Measurements from ENCODE around the gene SEMA3G.

Gene SEMA3G

DNA sequence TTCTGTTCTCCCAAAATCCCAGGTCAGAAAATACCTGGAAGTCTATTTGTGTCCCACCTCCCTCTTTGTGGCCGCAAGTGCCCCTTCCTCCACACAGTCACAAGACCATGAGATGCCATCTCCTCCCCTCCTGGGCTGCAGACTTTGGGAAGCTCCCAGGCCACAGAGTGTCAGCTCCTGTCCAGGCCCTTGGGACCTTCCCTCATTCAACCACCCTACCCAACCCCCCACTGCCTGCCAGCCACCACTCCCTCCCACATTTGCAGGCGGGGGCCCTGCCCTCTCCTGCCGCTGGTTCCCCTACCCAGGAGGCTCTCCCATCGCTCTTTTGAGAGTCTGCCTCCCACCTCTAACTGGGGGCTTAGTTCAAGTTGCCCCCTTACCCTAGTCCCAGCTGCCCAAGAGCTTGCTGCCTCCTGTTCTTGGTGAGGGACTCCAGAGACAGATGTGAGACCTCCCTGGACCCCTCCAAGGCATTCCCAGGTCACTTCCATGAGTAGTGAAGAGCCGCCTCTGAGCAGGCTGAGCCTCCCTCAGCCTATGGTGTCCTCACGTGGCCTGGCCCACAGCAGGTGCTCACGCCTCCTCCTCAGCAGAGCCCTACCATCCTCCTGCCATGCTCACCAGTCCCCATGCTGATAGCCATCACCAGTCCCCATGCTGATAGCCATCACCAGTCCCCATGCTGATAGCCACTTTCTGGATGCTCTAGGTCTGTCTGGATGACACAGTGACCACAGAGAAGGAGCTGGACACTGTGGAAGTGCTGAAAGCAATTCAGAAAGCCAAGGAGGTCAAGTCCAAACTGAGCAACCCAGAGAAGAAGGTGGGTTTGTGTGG, 34.4 kb upstream of the SEMA3G start:
- no peak for DNase-seq (ENCODE audit: low read depth)

DNA sequence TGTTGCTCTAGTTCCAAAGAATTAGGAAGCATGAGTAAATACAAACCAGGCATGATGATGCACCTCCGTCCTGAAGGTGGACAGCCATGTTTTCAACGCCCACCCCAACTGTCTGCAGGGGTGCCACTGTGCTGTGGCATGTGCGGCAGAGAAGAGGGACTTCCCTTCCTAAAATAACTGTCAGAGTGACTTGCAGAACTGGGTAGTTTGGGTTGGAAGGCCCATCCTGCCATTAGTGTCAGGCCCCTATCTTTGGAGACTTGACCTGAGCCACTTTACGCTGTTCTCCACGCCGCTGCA, 32.8 kb upstream of the SEMA3G start:
- no peak for DNase-seq (ENCODE audit: low read depth)

DNA sequence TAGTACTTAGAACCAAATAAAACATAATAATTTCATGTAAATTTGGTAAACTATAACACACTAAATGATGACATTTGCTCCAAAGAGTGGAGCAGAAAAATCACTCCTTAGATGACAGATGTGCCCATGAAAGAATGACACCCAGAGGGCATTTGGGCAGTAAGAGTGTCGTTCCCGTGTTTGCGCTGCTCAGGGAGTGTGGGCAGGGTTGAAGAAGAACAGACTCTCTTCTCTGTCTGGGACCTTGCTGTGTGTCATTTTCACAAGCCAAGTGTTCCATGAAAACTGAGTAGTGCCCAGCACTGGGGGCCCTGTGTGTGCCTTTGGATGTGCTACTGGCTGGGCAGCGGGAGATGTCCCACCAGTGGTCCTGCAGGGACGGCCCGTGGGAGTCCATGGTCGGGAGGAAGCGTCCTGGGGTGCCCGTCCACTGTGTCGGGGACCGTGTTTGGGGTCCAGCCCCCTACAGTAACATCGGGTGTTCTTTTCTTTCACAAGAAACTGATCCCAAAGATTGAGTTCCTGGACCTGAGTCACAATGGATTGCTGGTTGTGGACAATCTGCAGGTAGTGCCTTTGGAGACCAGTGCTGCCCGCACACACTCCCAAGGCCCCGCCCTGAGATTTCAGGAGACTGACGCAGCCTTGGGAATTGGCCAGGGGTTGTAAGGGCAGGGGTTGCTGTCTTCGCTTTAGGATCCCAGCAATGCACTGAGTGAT, 32.3 kb upstream of the SEMA3G start:
- no peak for DNase-seq (ENCODE audit: low read depth)

DNA sequence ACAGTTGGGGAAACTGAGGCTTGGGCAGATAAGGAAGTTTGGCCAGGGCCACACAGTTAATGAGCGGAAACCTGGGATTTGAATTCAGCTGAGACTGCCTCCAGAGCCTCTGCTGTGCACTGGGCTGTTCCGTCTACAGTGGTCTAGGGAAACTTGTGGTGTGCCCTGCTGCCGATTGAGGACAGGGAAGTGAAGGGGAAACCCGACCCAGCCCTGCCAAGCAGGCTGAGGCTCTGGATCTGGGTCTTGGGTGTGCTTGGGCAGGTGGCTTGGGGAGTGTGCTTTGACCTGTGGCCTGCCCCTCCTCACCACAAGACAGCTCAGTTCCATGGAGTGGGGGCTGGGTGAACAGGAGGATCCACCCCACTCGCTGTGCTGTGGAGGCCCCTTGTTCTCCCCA, 28.1 kb upstream of the SEMA3G start:
- no peak for DNase-seq (ENCODE audit: low read depth)

DNA sequence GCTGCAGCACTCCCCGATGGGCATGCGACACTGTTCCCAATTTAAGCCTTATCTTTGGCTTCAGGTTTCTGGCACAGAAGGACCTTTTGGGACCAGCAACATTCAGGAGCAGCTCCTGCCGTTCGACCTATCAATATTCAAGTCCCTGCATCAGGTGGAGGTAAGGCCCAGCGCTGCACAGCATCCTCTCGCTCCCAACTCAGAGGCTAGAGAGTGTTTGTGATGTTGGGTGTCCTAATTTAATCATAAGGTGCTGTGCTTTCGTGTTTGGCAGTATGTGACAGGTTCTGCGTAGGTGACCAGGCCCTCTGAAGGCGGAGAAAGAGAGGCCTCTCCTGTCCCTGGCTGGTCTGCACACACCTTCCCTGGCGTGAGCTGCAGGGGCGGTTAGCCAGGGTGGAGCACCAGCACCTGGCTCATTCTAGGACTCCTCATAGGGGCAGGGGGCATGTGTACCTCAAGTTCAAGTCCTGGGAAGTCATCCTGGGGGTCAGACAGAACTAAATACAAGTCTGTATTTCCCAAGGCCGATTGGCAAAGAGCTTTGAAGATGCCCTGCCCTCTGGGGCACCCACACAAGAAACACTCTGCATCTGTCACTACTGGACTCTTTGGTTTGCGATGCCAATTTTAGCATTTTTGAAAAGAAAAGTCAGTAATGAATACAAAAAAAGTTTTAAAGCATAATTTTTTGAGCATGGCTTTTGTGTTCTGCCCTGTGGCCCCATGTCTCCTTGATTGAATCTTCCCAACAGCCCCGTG, 27.5 kb upstream of the SEMA3G start:
- no peak for DNase-seq (ENCODE audit: low read depth)

DNA sequence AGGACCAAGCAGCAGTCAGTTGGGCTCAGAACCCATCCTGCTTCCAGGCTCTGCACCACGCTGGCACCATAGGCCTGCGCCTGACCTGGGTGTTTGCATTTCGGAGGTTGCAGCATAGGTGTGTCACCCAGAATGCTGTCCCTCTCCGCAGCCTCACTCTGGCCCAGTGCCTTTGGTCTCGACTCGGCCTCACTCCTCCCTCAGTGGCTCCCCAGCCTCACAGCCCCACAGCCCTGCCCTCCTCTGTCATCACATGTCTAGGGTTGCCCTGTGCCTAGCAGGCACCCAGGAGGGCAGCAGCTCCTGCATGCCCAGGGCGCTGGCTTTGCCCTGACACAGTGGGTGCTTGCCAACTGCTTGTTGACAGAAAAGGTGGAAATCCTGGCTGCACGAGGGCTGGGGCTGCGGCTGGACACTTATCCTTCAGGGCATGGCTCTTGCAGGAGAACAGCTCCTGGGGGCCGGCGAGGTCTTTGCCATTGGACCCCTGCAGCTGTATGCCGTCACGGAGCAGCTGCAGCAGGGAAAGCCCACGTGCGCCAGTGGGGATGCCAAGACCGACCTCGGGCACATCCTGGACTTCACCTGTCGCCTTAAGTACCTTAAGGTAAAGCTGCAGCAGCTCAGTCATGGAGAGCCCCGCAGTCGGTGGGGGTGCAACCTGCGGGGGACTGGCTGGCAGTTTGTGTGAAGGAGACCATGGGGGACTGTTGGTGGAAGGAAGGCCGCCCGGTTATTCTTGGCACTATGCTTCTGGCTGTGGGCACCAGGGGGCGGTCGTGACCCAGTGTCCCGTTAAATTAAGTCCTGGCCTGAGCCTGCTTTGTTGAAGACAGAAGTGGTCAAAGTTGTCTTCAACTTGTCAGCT, 26.7 kb upstream of the SEMA3G start:
- peak; percentile 59 for DNase-seq (ENCODE audit: low read depth)

DNA sequence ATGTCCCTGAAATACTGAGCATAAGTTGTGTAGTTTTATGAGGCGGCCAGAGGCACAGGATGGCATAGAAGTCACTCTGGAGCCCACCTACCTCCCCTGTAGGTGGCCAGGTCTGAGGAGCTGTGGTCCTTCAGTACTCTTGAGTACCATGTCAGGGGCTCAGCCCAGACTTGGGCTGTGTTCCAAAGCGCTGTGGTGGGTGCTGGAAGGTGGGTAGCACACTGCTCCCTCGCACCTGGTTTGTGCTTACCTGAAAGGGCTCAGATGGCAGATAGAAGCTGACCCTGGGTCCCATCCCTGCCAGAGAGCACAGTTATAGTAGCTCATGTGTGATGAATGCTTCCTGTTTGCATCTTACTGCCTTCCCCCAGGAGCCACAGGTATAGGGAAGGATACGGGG, 26.0 kb upstream of the SEMA3G start:
- DNase-seq (ENCODE audit: low read depth), result no peak

DNA sequence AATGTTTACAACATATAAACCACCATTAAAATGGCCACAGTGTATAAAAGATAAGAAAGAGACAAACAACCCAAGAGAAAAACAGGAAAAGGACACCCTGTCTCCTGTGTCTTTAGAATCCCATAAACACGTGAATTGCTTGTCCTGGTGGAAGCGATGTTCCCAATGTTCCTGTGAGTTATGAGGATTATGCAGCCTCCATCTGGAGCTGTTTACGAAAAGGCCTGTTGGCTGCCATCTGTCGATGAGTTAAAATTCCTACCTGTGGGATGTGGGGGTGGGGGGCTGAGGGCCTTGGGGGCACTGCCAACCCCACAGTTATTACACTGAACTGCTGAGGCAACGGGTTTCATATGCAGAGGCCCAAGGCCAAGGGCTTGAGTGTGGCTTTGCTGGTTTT, 24.1 kb upstream of the SEMA3G start:
- DNase-seq (ENCODE audit: low read depth), result peak; percentile 74

DNA sequence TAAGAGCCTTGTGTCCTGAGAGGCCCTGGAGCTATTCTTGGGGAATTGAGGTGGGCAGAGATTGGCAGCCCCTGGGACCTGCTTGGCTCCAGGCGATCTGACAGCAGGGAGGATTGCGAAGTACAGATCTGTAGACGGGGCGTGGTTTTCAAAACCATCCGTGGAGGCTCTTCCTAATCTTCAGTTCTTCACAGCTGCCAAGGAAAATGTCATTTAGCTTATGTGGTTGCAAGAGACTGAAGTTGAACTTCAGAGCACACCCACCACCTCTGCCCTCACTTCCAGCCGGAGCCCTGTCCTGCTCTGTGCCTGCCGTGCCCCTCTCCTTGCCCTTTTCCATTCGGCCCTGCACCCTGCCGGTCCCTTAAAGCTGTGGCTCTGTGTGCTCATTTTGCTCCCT, 23.4 kb upstream of the SEMA3G start:
- peak; percentile 86 for DNase-seq (ENCODE audit: low read depth)

DNA sequence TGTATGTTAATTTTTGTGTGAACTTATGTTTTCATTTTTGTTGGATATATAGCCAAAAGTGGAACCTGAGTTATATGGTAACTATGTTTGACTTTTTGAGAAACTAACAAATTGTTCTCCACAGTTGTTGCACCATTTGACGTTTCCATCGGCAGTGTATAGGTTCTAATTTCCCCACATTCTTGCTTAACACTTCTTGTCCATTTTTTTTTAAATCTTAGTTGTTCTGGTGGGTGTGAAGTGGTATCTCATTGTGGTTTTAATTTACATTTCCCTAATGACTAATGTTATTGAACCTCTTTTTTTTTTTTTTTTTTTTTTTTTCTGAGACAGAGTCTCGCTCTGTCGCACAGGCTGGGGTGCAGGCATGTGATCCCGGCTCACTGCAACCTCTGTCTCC, 18.5 kb upstream of the SEMA3G start:
- no peak for DNase-seq (ENCODE audit: low read depth)

DNA sequence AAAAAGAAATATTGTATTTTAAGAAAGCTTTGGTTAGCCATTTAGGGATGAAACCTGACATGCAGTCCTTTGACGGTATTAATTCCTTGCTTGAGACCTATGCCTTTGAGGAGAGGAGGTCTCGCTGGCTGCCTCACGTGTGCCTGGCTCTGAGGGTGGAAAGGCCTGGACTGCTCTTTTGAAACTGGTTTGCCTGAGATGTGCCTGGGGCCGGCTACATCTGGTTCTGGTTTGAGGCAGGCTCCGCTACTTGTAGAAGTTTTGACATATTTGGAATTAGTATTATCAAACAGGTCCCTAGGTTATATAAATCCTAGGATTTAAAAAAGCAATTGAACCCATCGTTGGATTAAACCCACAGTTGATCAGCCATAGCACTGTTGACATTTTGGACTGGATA, 17.0 kb upstream of the SEMA3G start:
- DNase-seq (ENCODE audit: low read depth), result no peak

DNA sequence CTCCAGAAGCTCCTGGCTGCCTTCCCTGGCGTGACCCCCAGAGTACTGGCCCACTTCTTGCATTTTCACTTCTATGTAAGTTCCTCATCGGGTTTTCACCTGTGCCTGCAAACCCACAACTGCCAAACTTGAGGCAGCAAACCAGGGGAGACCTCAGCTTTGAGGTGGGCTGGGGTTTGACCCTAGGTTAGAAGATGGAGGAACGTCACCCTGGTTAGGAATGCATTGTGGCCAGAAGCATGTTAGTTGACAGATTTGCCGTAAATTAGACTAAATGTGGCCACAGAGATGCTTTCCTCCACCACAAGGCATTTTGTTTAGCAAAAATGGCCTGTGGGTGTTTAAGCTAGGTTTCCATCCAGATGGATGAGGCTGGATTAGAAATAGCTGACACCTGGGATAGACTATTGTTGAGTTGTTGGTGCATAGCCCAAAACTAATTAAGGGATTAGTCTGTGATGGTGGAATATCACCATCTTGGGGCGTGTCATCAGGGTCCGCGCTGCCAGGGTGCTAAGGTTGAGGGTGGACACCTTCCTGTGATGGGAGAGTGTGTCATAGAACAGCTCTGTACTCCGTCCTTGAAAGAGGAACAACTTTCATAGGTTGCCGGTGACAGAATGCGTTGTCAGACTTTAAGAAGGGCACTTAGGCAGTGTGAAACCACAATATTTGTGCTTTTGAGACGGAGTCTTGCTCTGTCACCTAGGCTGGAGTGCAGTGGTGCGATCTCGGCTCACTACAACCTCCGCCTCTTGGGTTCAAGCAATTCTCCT, 14.1 kb upstream of the SEMA3G start:
- no peak for DNase-seq (ENCODE audit: low read depth)

DNA sequence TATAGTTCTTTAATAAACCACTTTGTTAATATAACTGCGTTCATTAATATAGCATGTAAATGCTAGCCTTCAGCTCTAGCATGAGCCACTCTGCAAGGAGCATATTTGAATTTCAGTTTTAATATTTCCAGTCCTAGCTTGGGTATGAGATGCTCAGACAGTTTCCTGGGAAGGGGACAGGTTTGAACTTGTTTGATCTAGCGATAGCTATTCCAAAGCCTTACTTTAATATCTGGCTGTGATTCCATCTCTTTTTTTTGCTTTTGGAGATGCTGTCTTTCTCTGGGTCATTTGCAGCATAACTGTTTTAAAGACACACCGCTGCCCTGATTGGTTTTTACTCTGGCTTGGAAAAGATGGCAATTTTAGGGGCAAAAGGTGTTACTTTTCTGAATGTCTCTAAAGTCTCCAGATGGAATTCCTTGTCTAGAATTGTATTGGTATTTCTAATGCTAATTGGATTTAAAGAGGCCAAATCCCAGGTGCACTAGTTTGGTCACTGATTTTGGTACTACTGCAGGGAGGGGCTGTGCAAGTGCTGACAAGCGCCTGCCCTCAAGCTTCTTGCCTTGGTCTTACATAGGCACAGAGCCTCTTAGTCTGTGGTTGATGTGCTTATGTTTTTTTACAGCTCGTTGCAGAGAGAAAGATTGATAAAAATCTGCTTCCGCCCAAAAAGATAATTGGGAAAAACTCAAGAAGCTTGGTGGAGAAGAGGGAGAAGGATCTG, 13.3 kb upstream of the SEMA3G start:
- DNase-seq (ENCODE audit: low read depth), result no peak

DNA sequence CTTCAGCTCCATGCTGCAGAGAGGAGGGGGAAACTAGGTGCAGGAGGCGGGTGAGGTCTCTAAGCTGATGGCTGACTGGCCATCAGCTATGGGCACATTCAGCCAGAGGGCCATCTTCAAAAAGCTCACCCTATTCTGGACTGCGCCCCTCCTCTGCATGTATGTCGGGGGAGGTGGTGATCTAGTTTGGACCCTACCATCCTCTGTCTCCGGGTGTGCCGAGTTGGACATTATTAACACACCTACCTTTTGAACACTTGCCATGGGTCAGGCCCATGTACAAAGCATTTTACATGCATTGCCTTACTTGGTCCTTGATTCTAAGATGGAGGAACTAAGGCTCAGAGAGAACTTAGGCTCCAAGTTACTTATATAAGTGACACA, 11.9 kb upstream of the SEMA3G start:
- no peak for DNase-seq (ENCODE audit: low read depth)

DNA sequence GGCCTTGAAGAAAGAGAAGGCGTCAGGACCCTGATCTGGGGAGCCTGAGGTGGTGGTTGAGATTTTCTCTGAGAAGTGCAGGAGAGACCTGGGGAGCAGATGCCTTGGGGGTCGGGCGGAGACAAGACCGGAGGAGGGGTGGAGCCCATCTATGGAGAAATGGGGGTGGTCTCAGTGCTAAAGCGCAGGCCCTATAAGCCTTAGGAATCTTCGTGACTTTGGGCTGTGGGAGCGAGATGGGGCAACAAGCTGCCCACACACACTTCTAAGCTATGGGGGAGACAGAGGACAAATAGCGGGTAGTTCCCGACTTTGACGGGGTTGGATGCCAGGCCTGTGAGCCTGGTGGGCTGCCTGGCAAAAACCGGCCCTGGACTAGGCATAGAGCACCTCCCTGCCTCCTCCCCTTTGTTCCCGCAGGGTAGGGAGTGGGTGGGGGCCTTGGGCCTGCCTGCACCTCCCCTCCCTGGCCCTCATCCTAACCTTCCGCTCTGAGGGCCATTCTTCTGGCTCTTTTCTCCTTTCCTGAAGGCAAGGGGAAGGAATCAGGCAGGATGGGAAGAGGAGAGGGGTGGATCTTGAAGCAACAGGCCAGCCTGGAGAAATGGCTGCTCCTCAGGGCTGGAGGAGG, 11.4 kb upstream of the SEMA3G start:
- DNase-seq (ENCODE audit: low read depth), result peak; percentile 28

DNA sequence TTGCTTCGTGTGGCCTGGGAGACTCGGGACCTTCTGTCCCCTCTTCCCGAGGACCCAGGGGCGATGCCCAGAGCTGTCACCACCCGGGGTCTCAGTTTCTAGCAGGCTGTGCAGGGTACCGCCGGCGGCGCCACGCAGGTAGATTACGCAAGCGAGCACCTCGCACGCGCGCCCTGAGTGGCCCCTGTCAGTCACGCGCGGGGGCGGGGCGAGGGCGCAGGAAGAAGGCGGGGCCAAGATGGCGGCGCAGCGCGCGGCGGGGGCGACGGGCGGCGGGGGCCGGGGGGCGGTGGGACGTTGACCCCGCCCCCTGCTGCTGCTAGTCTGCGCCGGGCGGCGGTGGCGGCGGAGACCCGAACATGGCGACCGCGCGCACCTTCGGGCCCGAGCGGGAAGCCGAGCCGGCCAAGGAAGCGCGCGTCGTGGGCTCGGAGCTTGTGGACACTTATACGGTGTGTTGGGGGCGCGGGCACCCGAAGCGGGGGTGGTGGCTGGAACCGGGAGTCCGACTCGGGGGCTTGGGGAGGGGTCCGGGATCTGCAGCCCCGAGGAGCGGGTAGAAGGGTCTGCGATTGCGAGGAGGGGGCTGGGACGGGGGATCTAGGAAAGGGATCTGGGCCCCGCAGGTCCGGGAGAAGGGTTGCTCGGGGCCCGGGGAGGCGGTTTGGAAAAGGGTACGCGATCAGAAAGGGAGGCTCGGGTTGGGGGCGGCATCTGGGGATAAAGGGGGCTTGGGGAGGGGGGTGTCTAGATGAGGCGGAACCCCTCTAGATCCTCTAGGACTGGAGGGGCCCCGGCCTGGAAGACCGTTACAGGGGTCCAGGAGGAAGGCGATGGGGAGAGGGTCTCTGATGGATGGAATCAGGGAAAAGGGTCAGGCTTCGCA, 10.6 kb upstream of the SEMA3G start, which contains the start of gene NISCH:
TSS of gene NISCH (plus strand) at position 322 of the 886 bp plus-strand sequence. CDS start at position 360, 38 bp downstream.
- DNase-seq (ENCODE audit: low read depth), result peak; percentile 66

DNA sequence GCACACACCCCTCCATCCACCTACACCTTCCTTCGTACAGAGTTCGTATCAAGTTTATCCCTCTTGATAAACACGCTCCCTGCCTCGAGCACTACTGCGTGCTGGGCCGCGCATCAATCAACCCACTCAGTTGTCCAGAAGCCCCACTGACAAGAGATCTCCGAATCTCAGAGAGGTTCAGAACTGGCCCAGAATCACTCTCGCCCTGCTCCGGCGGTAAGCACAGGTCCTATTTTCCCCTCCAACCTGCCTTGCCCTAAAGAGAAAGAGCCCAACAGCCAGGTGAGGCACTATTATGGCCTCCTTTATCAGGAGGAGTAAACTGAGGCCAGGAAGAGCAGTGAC, 10.0 kb upstream of the SEMA3G start:
- DNase-seq (ENCODE audit: low read depth), result no peak

DNA sequence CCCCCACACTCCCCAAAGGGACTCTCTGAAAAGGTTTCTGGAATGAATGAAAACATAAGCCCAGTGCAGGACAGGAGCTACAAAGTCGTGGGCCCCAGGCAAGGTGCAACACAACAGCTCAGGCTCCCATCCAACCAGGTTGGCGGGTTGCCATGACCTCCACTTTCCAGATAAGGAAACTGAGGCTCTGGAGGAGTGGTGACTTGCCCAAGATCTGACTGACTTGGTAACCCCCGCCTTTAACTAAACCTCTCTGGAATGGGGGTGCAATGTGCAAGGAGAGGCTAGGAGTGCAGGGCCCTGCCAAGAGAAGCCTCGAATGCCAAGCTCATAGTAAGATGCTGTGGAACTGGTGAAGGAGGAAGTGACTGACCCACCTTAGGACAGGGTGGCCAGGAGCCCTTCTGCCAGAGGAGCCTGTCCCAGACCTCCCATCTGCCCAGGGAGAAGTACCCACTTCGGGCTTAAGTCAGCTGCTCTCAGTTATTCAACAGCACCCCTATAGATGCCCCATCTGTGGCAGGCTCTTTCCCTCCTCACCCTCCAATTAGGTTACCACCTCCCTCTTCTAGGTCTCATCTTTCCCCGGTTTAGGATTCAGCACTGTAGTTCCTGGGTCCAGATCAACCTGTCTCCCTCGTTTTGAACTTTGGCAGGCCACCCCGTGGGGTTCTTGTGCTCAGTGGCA, 9.5 kb upstream of the SEMA3G start:
- DNase-seq (ENCODE audit: low read depth), result no peak
